HEK293 (cell line): ENCODE data around the gene C6orf47.

Experiments
- GLIS2 ChIP-seq: fragments of 450-650 bp; formaldehyde crosslinking; IDR thresholded peaks from 2 replicates; pipeline ENCODE4 v1.5.1; 2016; ENCODE audit warnings: missing biosample characterization, missing genetic modification characterization
- HOXC10 ChIP-seq: sonication (generic); formaldehyde crosslinking; IDR thresholded peaks from 2 replicates; pipeline ENCODE4 v1.8.1; 2023; ENCODE audit warnings: mild to moderate bottlenecking, missing genetic modification reagents
- INSM2 ChIP-seq: fragments of 450-650 bp; formaldehyde crosslinking; IDR thresholded peaks from 2 replicates; pipeline ENCODE4 v1.5.1; 2016; ENCODE audit warnings: missing biosample characterization, missing genetic modification characterization
- KLF8 ChIP-seq: fragments of 450-650 bp; formaldehyde crosslinking; IDR thresholded peaks from 2 replicates; pipeline ENCODE4 v1.5.1; 2016; ENCODE audit warnings: missing biosample characterization, missing genetic modification characterization
- KLF9 ChIP-seq: fragments of 450-650 bp; formaldehyde crosslinking; IDR thresholded peaks from 2 replicates; pipeline ENCODE4 v1.5.1; 2016; ENCODE audit warnings: missing biosample characterization, missing genetic modification characterization, low read depth
- MYNN ChIP-seq: fragments of 450-650 bp; formaldehyde crosslinking; IDR thresholded peaks from 2 replicates; pipeline ENCODE4 v1.5.1; 2016; ENCODE audit warnings: missing biosample characterization, missing genetic modification characterization, borderline replicate concordance
- PATZ1 ChIP-seq: fragments of 450-650 bp; formaldehyde crosslinking; IDR thresholded peaks from 2 replicates; pipeline ENCODE4 v1.5.1; 2016; ENCODE audit warnings: missing biosample characterization, missing genetic modification characterization
- TCF7L2 ChIP-seq: IDR thresholded peaks from 2 replicates; pipeline ENCODE4 v1.6.1; 2011; ENCODE audit warnings: low read depth, mild to moderate bottlenecking, inconsistent platforms, low read length, moderate library complexity, borderline replicate concordance
- WT1 ChIP-seq: fragments of 450-650 bp; formaldehyde crosslinking; IDR thresholded peaks from 2 replicates; pipeline ENCODE4 v1.5.1; 2016; ENCODE audit warnings: missing biosample characterization, missing genetic modification characterization
- ZBTB17 ChIP-seq: fragments of 450-650 bp; formaldehyde crosslinking; IDR thresholded peaks from 2 replicates; pipeline ENCODE4 v1.5.1; 2016; ENCODE audit warnings: missing biosample characterization, missing genetic modification characterization
- ZBTB21 ChIP-seq: fragments of 450-650 bp; formaldehyde crosslinking; IDR thresholded peaks from 2 replicates; pipeline ENCODE4 v1.5.1; 2017; ENCODE audit warnings: missing biosample characterization, missing genetic modification characterization
- ZBTB26 ChIP-seq: fragments of 450-650 bp; formaldehyde crosslinking; optimal IDR thresholded peaks from 2 replicates; pipeline ENCODE3; 2016; ENCODE audit warnings: missing biosample characterization, mild to moderate bottlenecking, missing genetic modification characterization
- ZBTB48 ChIP-seq: fragments of 450-650 bp; formaldehyde crosslinking; IDR thresholded peaks from 2 replicates; pipeline ENCODE4 v1.5.1; 2016; ENCODE audit warnings: missing biosample characterization, missing genetic modification characterization
- ZBTB8A ChIP-seq: fragments of 450-650 bp; formaldehyde crosslinking; IDR thresholded peaks from 2 replicates; pipeline ENCODE4 v1.5.1; 2016; ENCODE audit warnings: missing biosample characterization, missing genetic modification characterization
- ZFHX2 ChIP-seq: fragments of 450-650 bp; formaldehyde crosslinking; conservative IDR thresholded peaks from 2 replicates; pipeline ENCODE4 v1.5.1; 2016; ENCODE audit warnings: missing biosample characterization, missing genetic modification characterization
- ZFP37 ChIP-seq: fragments of 450-650 bp; formaldehyde crosslinking; IDR thresholded peaks from 2 replicates; pipeline ENCODE4 v1.5.1; 2016; ENCODE audit warnings: missing biosample characterization, missing genetic modification characterization
- ZNF169 ChIP-seq: fragments of 450-650 bp; formaldehyde crosslinking; IDR thresholded peaks from 2 replicates; pipeline ENCODE4 v1.5.1; 2016; ENCODE audit warnings: missing biosample characterization, missing genetic modification characterization
- ZNF24 ChIP-seq: fragments of 450-650 bp; formaldehyde crosslinking; IDR thresholded peaks from 2 replicates; pipeline ENCODE4 v1.5.1; 2016; ENCODE audit warnings: missing biosample characterization, missing genetic modification characterization
- ZNF341 ChIP-seq: fragments of 450-650 bp; formaldehyde crosslinking; IDR thresholded peaks from 2 replicates; pipeline ENCODE4; 2016; ENCODE audit warnings: low read depth, missing biosample characterization, missing genetic modification characterization
- ZNF394 ChIP-seq: fragments of 450-650 bp; formaldehyde crosslinking; IDR thresholded peaks from 2 replicates; pipeline ENCODE4 v1.5.1; 2016; ENCODE audit warnings: missing biosample characterization, missing genetic modification characterization, mild to moderate bottlenecking, moderate library complexity, borderline replicate concordance
- ZNF48 ChIP-seq: fragments of 450-650 bp; formaldehyde crosslinking; IDR thresholded peaks from 2 replicates; pipeline ENCODE4 v1.5.1; 2016; ENCODE audit warnings: missing biosample characterization, missing genetic modification characterization
- ZNF513 ChIP-seq: fragments of 450-650 bp; IDR thresholded peaks from 2 replicates; pipeline ENCODE4 v1.5.1; 2018; ENCODE audit warnings: missing biosample characterization, missing genetic modification characterization
- ZNF561 ChIP-seq: fragments of 450-650 bp; IDR thresholded peaks from 2 replicates; pipeline ENCODE4 v1.5.1; 2018; ENCODE audit warnings: missing biosample characterization, missing genetic modification characterization, borderline replicate concordance
- ZNF610 ChIP-seq: fragments of 450-650 bp; formaldehyde crosslinking; IDR thresholded peaks from 2 replicates; pipeline ENCODE4 v1.5.1; 2016; ENCODE audit warnings: missing biosample characterization, missing genetic modification characterization, borderline replicate concordance
- ZNF629 ChIP-seq: fragments of 450-650 bp; formaldehyde crosslinking; IDR thresholded peaks from 2 replicates; pipeline ENCODE4 v1.5.1; 2017; ENCODE audit warnings: missing biosample characterization, missing genetic modification characterization
- ZNF660 ChIP-seq: fragments of 450-650 bp; IDR thresholded peaks from 2 replicates; pipeline ENCODE4 v1.5.1; 2018; ENCODE audit warnings: missing biosample characterization, mild to moderate bottlenecking, missing genetic modification characterization
- ZNF692 ChIP-seq: fragments of 450-650 bp; formaldehyde crosslinking; IDR thresholded peaks from 2 replicates; pipeline ENCODE4 v1.5.1; 2016; ENCODE audit warnings: missing biosample characterization, missing genetic modification characterization
- ZNF76 ChIP-seq: fragments of 450-650 bp; formaldehyde crosslinking; IDR thresholded peaks from 2 replicates; pipeline ENCODE4; 2016; ENCODE audit warnings: low read depth, missing biosample characterization, missing genetic modification characterization, borderline replicate concordance
- ZNF792 ChIP-seq: fragments of 450-650 bp; formaldehyde crosslinking; IDR thresholded peaks from 2 replicates; pipeline ENCODE4 v1.5.1; 2016; ENCODE audit warnings: missing biosample characterization, missing genetic modification characterization
- ZNF830 ChIP-seq: fragments of 450-650 bp; IDR thresholded peaks from 2 replicates; pipeline ENCODE4 v1.5.0; 2018; ENCODE audit warnings: missing biosample characterization, missing genetic modification characterization, low read depth, mild to moderate bottlenecking, moderate library complexity

The C6orf47 gene

GRCh38 chr6:31664790-31665500 lies 4.4 kb upstream of the C6orf47 start, which contains the start of gene GPANK1 (continued):
- TF ChIP-seq KLF9 (tag by site-specific recombination) (no peak), ZNF610 (tag by site-specific recombination) (0 out of 2 replicates have a peak, but pooled peaks have one; percentile 30), ZNF660 (tag by site-specific recombination) (peak; percentile 42; the same call in 1 of the 2 replicates), ZNF76 (peak; percentile 89; the same call in 1 of the 2 replicates), ZBTB8A (tag by site-specific recombination) (peak; percentile 28), ZNF24 (tag by site-specific recombination) (peak; percentile 21; the same call in 1 of the 2 replicates), ZNF394 (peak; percentile 12; the same call in 1 of the 2 replicates), ZNF629 (peak; percentile 84), ZNF692 (tag by site-specific recombination) (peak; percentile 56; the same call in 1 of the 2 replicates), ZNF341 (tag by site-specific recombination) (peak; percentile 36; the same call in 1 of the 2 replicates), GLIS2 (tag by site-specific recombination) (no peak; the same call in 1 of the 2 replicates), ZBTB21 (peak; percentile 66), MYNN (tag by site-specific recombination) (0 out of 2 replicates have a peak, but pooled peaks have one; percentile 35), ZNF561 (tag by site-specific recombination) (peak; percentile 28; the same call in 1 of the 2 replicates), PATZ1 (tag by site-specific recombination) (peak; percentile 50), TCF7L2 (peak; percentile 62; the same call in 1 of the 2 replicates), INSM2 (tag by site-specific recombination) (peak; percentile 55; the same call in 1 of the 2 replicates), HOXC10 (CRISPR knock-in tag) (no peak), ZNF48 (tag by site-specific recombination) (no peak), ZNF169 (no peak), ZNF830 (no peak), ZFP37 (tag by site-specific recombination) (0 out of 2 replicates have a peak, but pooled peaks have one; percentile 34), ZFHX2 (tag by site-specific recombination) (peak; percentile 54), ZBTB48 (tag by site-specific recombination) (0 out of 2 replicates have a peak, but pooled peaks have one; percentile 23), ZNF792 (no peak), ZNF513 (tag by site-specific recombination) (0 out of 2 replicates have a peak, but pooled peaks have one; percentile 34), KLF8 (tag by site-specific recombination) (peak; percentile 48; the same call in 1 of the 2 replicates), ZBTB17 (tag by site-specific recombination) (peak; percentile 93), WT1 (tag by site-specific recombination) (peak; percentile 78), ZBTB26 (tag by site-specific recombination) (peak; percentile 87)
